Gastroesophageal sphincter (tissue), 3 donors: ENCODE measurements around the gene JCAD.

Source experiments
- CTCF ChIP-seq, 4 experiments: fragments of 200-600 bp in 2 of 4; fragments of 450-650 bp in 2 of 4; sonication (generic) in 1 of 4; IDR thresholded peaks; one replicate each; pipeline ENCODE4 v1.5.1; 2017 to 2019; ENCODE audit warnings: antibody characterized with exemption in 4 of 4, mild to moderate bottlenecking in 2 of 4, moderate library complexity in 2 of 4
- POLR2AphosphoS5 ChIP-seq: sonication (generic); formaldehyde crosslinking; IDR thresholded peaks from one replicate; pipeline ENCODE4 v1.6.1; 2017; ENCODE audit warnings: antibody characterized with exemption

GRCh38 chr10:30073045-30073766, 13.8 kb upstream of the JCAD start:
- TF ChIP-seq CTCF (IDR thresholded peaks at IDR 0.05) (no peak), POLR2AphosphoS5 (no peak)
